GM18526 (cell line): ENCODE data around the gene HNMT.

Experiments used
- POLR2A ChIP-seq: IDR thresholded peaks from 3 replicates; pipeline ENCODE4 v1.6.1; 2011; ENCODE audit not compliant: insufficient read length; ENCODE audit errors: extremely low read depth

Gene HNMT

DNA sequence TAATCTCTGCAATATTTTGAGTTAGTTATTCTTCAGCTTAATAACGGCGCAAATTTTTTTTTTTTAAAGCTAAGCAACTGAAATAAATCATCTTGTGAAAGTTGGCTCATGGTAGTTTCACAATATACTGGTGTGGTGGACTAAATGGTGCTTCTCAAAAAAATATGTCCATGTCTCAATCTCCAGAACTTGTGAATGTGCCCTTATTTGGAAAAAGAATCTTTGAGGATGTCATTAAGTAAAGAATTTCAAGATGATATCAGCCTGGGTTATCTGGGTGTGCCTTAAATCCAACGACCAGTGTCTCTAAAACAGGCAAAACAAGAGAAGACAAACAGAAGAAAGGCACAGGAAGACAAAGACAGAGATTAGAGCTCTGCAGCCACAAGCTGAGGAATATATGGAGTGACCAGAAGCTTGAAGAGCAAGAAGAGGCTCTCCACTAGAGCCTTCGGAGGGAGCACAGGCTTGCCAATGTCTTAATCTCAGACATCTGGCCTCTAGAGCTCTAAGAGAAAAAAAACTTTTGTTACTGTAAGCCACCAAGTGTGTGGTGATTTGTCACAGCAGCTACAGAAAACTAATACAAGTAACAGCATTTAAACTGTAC lies 71.4 kb downstream of the HNMT start:
- TF ChIP-seq POLR2A = no peak

DNA sequence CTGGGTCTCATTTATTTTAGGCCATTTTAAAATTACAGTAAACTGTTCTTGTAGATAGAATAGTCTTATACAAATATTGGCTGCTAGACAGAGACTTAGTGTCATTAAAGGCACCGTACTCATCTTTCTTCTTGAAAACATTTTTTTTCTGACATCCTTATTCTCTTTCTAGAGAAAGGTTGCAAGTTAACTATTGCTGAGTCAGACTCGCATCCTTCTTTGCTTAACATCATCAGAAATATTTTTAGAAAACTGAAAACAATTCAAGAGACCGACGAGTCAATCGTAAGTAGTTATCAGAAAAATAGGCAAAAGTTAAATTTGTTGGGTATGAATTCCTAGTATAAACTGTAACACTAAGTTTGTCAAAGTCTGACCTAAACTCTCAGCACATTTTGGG lies 72.2 kb downstream of the HNMT start:
- no peak for TF ChIP-seq POLR2A

DNA sequence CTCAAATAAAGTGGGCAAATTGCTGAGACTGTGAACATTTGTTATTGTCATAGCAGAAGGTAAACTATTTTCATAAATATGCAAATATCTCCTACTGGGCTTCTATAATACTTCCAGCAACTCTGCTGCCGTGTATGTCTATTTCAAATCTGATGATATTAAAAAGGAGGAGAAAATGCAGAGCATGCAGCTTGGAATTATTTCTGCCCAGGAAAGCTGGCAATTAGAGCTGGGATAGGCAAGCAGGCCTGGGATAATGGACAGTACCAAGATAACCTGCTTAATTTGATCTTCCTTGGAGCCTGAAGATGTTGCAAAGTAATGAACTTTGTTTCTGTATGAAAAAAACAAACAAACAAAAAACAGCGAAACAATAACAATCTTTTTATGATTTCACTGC lies 72.8 kb downstream of the HNMT start:
- no peak for TF ChIP-seq POLR2A

- TF ChIP-seq POLR2A = no peak
These were observed 76.3 kb downstream of the HNMT start for GRCh38 chr2:138040616-138041015.

GRCh38 chr2:138042311-138042710 lies 78.0 kb downstream of the HNMT start:
- no peak for TF ChIP-seq POLR2A

DNA sequence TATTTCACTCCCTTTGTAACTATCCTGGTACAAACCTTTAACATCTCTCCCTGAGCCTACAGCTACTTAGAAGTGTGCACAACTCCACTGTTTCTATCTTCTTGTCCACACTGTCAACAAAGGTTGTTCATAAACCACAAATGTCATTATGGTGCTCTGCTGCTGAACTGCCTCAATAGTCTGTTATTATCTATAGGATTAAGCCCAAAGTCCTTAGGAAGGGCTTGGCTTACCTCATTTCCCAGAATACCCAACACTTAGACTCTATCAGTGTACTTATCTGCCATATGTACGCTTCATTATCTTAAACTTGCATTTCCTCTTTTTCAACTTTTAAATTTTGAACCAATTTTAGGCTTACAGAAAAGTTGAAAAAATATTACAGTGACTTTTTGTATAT lies 94.2 kb downstream of the HNMT start:
- no peak for TF ChIP-seq POLR2A

DNA sequence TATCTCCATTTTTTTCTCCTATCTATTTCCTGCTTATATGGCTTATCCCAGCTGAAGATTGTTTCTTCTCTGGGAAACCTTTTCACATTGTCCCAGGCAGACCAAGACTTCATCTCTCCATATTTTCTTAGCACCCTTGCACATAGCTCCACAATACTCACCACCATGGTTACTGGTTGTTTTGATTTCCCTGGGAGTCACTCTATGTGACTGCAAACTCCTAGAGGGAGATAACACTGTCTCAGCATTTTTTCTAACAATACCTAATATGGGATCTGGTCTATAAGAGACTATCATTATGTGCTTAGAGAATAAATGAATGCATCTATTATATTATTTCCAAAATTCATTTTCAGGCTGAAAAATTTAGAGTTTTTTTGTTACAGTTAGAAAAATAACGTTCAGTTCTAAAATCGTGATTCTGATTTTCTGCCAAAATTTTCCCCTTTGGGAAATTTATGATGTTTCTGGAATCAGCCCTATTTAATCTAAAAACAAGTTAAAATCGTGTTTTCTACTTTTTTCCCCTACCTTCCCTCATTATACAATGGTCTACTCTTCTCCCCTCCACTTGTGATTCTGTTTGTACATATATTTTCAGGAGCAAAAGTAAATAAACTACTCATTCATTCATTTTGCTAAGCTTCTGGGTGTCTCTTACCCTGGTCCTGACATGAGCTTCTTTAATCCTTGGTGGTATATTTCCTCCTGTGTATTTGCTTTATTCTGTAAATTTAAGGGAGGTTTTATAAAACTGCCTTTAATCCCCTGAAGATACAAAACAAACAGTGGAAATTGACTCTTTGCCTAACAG lies 95.4 kb downstream of the HNMT start:
- no peak for TF ChIP-seq POLR2A

GRCh38 chr2:138060301-138060635 lies 96.0 kb downstream of the HNMT start:
- TF ChIP-seq POLR2A = no peak

- TF ChIP-seq POLR2A = no peak
These were observed 97.7 kb downstream of the HNMT start for GRCh38 chr2:138061961-138062360.

DNA sequence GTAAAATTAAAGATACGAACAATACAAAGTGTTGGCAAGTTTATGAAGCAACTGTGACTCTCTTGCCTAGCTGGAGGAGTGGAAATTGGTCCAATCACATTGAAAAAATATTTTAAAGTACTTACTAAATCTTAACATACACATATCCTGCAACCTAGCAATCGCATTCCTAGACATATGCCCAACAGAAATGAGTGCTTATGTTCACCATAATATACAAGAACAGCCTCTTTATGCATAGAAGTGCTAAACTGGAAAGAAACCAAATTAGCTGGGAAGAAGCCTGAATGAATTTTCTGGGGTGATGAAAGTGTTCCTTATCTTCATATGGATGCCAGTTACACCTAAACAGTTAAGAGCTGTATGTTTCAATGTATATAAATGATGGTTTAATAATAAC lies 98.9 kb downstream of the HNMT start:
- no peak for TF ChIP-seq POLR2A
